B cell (primary cell): Measurements from ENCODE around the gene MSLN.
"Not testable (repeated sequence)": the region's sequence is repeated elsewhere in the genome, so short reads cannot be mapped to it uniquely, and the experiment has no call there.

Source experiments
- CTCF ChIP-seq: fragments of 200-600 bp; IDR thresholded peaks from one replicate; pipeline ENCODE4 v1.8.0; 2022; ENCODE audit warnings: antibody characterized with exemption, mild to moderate bottlenecking
- EZH2 ChIP-seq: IDR thresholded peaks from 2 replicates; pipeline ENCODE4 v1.6.1; 2012; ENCODE audit warnings: borderline replicate concordance, low read depth, mild to moderate bottlenecking, moderate library complexity, low read length; ENCODE audit not compliant: insufficient read depth, poor library complexity, severe bottlenecking

GRCh38 chr16:776298-776697 lies 15.8 kb downstream of the MSLN start:
- not testable (repeated sequence) for TF ChIP-seq CTCF, EZH2
